Thyroid gland (tissue), 4 donors: ENCODE measurements around the gene SLMAP. TPM values are rescaled to one million over a fixed set of nuclear protein-coding genes. Genes with fewer than 3 reads are reported as not detected.

Experiments used
- DNase-seq, 2 donors: peaks; one replicate each; pipeline ENCODE4 v3.0.0-alpha.2; 2019
- H3K27ac ChIP-seq, 3 donors: fragments of 200-600 bp; sonication (generic); 1 replicate in 2 of 3; 2 replicates in 1 of 3; pipeline ENCODE4 v1.5.1; 2016 to 2019; ENCODE audit warnings: mild to moderate bottlenecking in 1 of 3, moderate library complexity in 1 of 3
- H3K27me3 ChIP-seq: fragments of 200-600 bp; sonication (generic); one replicate; pipeline ENCODE4 v1.5.1; 2019
- H3K36me3 ChIP-seq, 2 donors: fragments of 200-600 bp; sonication (generic); one replicate each; pipeline ENCODE4 v1.5.1; 2016 to 2019
- H3K4me1 ChIP-seq, 2 donors: fragments of 200-600 bp; sonication (generic); one replicate each; pipeline ENCODE4 v1.5.1; 2017 to 2019
- H3K4me3 ChIP-seq, 3 donors: fragments of 200-600 bp; sonication (generic); replicated peaks in 1 of 3; 1 replicate in 2 of 3; 2 replicates in 1 of 3; pipeline ENCODE4 v1.5.1; 2016; ENCODE audit warnings: mild to moderate bottlenecking in 1 of 3
- H3K9me3 ChIP-seq: fragments of 200-600 bp; sonication (generic); one replicate; pipeline ENCODE4 v1.5.1; 2017
- POLR2A ChIP-seq, 2 donors: fragments of 450-650 bp; IDR thresholded peaks; one replicate each; pipeline ENCODE4 v1.6.1; 2017; ENCODE audit warnings: antibody characterized with exemption in 2 of 2, mild to moderate bottlenecking in 2 of 2, moderate library complexity in 1 of 2
- WGBS, 2 donors: methylation state at CpG; one replicate each; pipeline ENCODE4 v1.1.5; 2017; 5-methylcytosine and 5-hydroxymethylcytosine counted together
- intact Hi-C: fragments of 100-400 bp; cut with DNase I; formaldehyde crosslinking; loops from one replicate; pipeline ENCODE4 v1.15.1; 2023
- total RNA-seq, 4 donors: library from RNA; depleted of rRNA; stranded (reverse); fragments of >200 nt; gene quantifications; one replicate each; pipeline ENCODE4 v1.2.3, GENCODE V29; 2016
- TF ChIP-seq, protein P1 (sequence below), 6 experiments: fragments of 200-600 bp in 3 of 6; fragments of 450-650 bp in 3 of 6; sonication (generic) in 3 of 6; IDR thresholded peaks; one replicate each; pipeline ENCODE4 v1.5.1; 2016 to 2019; ENCODE audit warnings: antibody characterized with exemption in 6 of 6, mild to moderate bottlenecking in 2 of 6, inconsistent platforms in 1 of 6, moderate library complexity in 1 of 6

SLMAP gene
- total RNA-seq, 4 donors from 2014 or later, result 79.7 to 89.4 (median 83.4) TPM

DNA sequence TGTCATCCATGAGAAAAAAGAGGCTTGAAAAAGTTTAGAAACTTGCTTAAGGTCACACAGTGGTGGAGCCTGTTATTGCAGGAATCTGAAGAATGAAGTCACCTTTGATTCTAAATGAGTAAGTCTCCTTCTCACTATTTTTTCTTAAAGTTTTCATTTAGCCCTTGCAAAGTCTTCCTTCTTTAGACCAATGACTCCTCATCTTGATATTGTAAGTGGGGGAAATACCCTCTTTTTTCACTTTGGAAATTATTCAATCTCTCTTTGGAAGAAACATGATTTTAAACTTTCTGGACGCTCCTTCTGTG lies 787 bp upstream of the SLMAP start:
- WGBS, 2 donors, result 6 to 7% methylated on average over 1 of the region's 1 CpG
- Histone ChIP-seq H3K36me3 (no peaks in the 10 kb centered on the region), H3K9me3 (no peaks in the 10 kb centered on the region), H3K27me3 (no peaks in the 10 kb centered on the region), H3K4me3 (peak overlapping the region in 2 of 3 donors; percentile 4 to 99), H3K4me1 (peaks cover 18 to 28% of the 10 kb centered on the region in 2 donors), H3K27ac (peak overlapping the region; percentile 87 to 95 (median 89))
- DNase-seq, result no peak
- TF ChIP-seq, protein P1, sequence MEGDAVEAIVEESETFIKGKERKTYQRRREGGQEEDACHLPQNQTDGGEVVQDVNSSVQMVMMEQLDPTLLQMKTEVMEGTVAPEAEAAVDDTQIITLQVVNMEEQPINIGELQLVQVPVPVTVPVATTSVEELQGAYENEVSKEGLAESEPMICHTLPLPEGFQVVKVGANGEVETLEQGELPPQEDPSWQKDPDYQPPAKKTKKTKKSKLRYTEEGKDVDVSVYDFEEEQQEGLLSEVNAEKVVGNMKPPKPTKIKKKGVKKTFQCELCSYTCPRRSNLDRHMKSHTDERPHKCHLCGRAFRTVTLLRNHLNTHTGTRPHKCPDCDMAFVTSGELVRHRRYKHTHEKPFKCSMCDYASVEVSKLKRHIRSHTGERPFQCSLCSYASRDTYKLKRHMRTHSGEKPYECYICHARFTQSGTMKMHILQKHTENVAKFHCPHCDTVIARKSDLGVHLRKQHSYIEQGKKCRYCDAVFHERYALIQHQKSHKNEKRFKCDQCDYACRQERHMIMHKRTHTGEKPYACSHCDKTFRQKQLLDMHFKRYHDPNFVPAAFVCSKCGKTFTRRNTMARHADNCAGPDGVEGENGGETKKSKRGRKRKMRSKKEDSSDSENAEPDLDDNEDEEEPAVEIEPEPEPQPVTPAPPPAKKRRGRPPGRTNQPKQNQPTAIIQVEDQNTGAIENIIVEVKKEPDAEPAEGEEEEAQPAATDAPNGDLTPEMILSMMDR (IDR thresholded peaks at IDR 0.05), result peak in 5 of 6 experiments; percentile 4 to 53 (median 41)
- TF ChIP-seq POLR2A (IDR thresholded peaks at IDR 0.05), result no peak
- intact Hi-C loops, result loop anchor here (10.0 kb wide), 1 partner anchor 201 kb away; the partner anchor contains the start of gene PDE12

- H3K27me3 ChIP-seq, result no peaks in the 10 kb centered on the region
- H3K4me3 ChIP-seq, result peak overlapping the region; percentile 80 to 99 (median 95)
- 1 to 5% methylated on average over 11 to 14 of the region's 84 CpGs for WGBS, 2 donors
- intact Hi-C loops, result loop anchor here (10.0 kb wide), 1 partner anchor 202 kb away; the partner anchor contains the start of gene PDE12
- H3K36me3 ChIP-seq, result no peaks in the 10 kb centered on the region
- peak overlapping the region; percentile 58 to 95 (median 89) for H3K27ac ChIP-seq
- TF ChIP-seq, protein P1 (IDR thresholded peaks at IDR 0.05), result no peak
- TF ChIP-seq POLR2A (IDR thresholded peaks at IDR 0.05), result peak in 1 of 2 donors; percentile 17
- H3K4me1 ChIP-seq, result peaks cover 30 to 34% of the 10 kb centered on the region in 2 donors
- no peaks in the 10 kb centered on the region for H3K9me3 ChIP-seq
- DNase-seq, result peak; percentile 50 to 53
These were observed 656 bp downstream of the SLMAP start for GRCh38 chr3:57756528-57757401.

GRCh38 chr3:57757642-57758297 lies 1.7 kb downstream of the SLMAP start:
- no peaks in the 10 kb centered on the region for H3K36me3 ChIP-seq
- 25 to 35% methylated on average over 26 of the region's 26 CpGs for WGBS, 2 donors
- peak overlapping the region in 2 of 3 donors; percentile 89 to 95 for H3K27ac ChIP-seq
- no peaks in the 10 kb centered on the region for H3K9me3 ChIP-seq
- intact Hi-C loops, result loop anchor here (10.0 kb wide), 1 partner anchor 203 kb away; the partner anchor contains the start of gene PDE12
- H3K27me3 ChIP-seq, result no peaks in the 10 kb centered on the region
- H3K4me3 ChIP-seq, result peak overlapping the region; percentile 17 to 99 (median 95)
- TF ChIP-seq POLR2A (IDR thresholded peaks at IDR 0.05), result no peak
- TF ChIP-seq, protein P1 (IDR thresholded peaks at IDR 0.05), result no peak
- peak; percentile 44 to 52 for DNase-seq
- H3K4me1 ChIP-seq, result peaks cover 30 to 34% of the 10 kb centered on the region in 2 donors

DNA sequence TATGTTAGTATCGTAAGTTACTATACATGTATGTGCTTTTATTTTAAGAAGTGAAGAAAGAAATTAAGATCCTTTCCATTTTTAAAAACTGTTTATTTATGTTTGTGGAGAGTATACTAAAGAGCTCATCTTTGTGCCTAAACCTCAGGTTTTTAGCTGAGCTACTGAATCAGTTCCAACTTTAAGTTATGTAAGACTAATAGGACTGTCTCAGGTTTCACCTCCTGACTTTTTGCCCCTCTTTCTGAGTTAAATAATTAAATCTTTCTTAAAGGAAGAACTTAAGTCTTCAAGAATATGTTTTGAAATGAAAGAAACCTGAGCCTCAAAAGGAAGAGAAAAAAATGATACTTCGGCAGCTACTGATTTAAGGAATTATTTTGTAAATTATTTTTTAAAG lies 2.6 kb downstream of the SLMAP start:
- no peak for DNase-seq
- 82 to 89% methylated on average over 2 of the region's 2 CpGs for WGBS, 2 donors
- peak overlapping the region in 2 of 3 donors; percentile 17 to 99 for H3K4me3 ChIP-seq
- H3K27ac ChIP-seq, result no peak overlapping the region
- TF ChIP-seq POLR2A (IDR thresholded peaks at IDR 0.05), result no peak
- TF ChIP-seq, protein P1 (IDR thresholded peaks at IDR 0.05), result no peak
- intact Hi-C loops, result loop anchor here (10.0 kb wide), 1 partner anchor 204 kb away; the partner anchor contains the start of gene PDE12
- no peaks in the 10 kb centered on the region for H3K9me3 ChIP-seq
- H3K27me3 ChIP-seq, result no peaks in the 10 kb centered on the region
- peaks cover 30 to 34% of the 10 kb centered on the region in 2 donors for H3K4me1 ChIP-seq
- H3K36me3 ChIP-seq, result no peaks in the 10 kb centered on the region
